B cell (primary cell): ENCODE data around the gene IER5L.

Experiments used
- EZH2 ChIP-seq: IDR thresholded peaks from 2 replicates; pipeline ENCODE4 v1.6.1; 2012; ENCODE audit warnings: borderline replicate concordance, low read depth, mild to moderate bottlenecking, moderate library complexity, low read length; ENCODE audit not compliant: insufficient read depth, poor library complexity, severe bottlenecking
- TF ChIP-seq, protein P1 (sequence below): fragments of 200-600 bp; IDR thresholded peaks from one replicate; pipeline ENCODE4 v1.8.0; 2022; ENCODE audit warnings: antibody characterized with exemption, mild to moderate bottlenecking

DNA sequence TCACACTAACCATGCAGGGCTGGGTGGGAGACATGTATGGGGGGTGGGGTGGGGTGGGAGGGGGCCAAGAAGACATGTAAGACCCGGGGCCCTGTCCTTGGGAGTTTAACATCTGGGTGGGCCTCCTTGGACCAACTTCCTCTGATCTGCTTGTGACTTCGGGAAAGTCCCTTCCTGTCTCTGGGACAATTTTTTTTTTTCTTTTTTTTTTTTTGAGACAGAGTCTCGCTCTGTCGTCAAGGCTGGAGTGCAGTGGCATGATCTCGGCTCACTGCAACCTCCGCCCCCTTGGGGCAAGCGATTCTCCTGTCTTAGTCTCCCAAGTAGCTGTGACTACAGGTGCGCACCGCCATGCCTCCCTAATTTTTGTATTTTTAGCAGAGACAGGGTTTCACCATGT is 23.8 kb upstream of the IER5L start:
- TF ChIP-seq, protein P1, sequence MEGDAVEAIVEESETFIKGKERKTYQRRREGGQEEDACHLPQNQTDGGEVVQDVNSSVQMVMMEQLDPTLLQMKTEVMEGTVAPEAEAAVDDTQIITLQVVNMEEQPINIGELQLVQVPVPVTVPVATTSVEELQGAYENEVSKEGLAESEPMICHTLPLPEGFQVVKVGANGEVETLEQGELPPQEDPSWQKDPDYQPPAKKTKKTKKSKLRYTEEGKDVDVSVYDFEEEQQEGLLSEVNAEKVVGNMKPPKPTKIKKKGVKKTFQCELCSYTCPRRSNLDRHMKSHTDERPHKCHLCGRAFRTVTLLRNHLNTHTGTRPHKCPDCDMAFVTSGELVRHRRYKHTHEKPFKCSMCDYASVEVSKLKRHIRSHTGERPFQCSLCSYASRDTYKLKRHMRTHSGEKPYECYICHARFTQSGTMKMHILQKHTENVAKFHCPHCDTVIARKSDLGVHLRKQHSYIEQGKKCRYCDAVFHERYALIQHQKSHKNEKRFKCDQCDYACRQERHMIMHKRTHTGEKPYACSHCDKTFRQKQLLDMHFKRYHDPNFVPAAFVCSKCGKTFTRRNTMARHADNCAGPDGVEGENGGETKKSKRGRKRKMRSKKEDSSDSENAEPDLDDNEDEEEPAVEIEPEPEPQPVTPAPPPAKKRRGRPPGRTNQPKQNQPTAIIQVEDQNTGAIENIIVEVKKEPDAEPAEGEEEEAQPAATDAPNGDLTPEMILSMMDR, result no peak
- TF ChIP-seq EZH2, result no peak
